DOHH2 (cell line): Measurements from ENCODE around the gene NUP35.
A peak's percentile ranks its signal among the peaks of the same experiment; 100 is the strongest.
"Not testable (repeated sequence)": the region's sequence is repeated elsewhere in the genome, so short reads cannot be mapped to it uniquely, and the experiment has no call there.

Source experiments
- H3F3A ChIP-seq: fragments of 200-600 bp; sonication (generic), shearing (Covaris generic); 2 replicates; pipeline ENCODE4 v1.6.0; 2016; ENCODE audit warnings: antibody characterized with exemption, mild to moderate bottlenecking; ENCODE audit not compliant: control insufficient read depth, insufficient read depth
- H3K27ac ChIP-seq: fragments of 200-600 bp; sonication (generic); 2 replicates; pipeline ENCODE4 v1.5.1; 2014; ENCODE audit warnings: low read depth, mild to moderate bottlenecking, low read length, moderate library complexity
- H3K27me3 ChIP-seq: fragments of 200-600 bp; sonication (generic); 2 replicates; pipeline ENCODE4 v1.6.1; 2014; ENCODE audit warnings: mild to moderate bottlenecking, low read length, mixed read lengths; ENCODE audit not compliant: control insufficient read depth
- H3K36me3 ChIP-seq: fragments of 200-600 bp; sonication (generic); 2 replicates; pipeline ENCODE4 v1.6.1; 2014; ENCODE audit warnings: mild to moderate bottlenecking, low read length, moderate library complexity, mixed read lengths; ENCODE audit not compliant: control insufficient read depth
- H3K4me1 ChIP-seq: fragments of 200-600 bp; sonication (generic); 2 replicates; pipeline ENCODE4 v1.6.1; 2014; ENCODE audit warnings: mild to moderate bottlenecking, low read length, mixed read lengths; ENCODE audit not compliant: control insufficient read depth
- H3K4me2 ChIP-seq: fragments of 200-600 bp; sonication (generic); 2 replicates; pipeline ENCODE4 v1.6.0; 2014; ENCODE audit warnings: mild to moderate bottlenecking, low read length, moderate library complexity
- H3K4me3 ChIP-seq: fragments of 200-600 bp; sonication (generic); 2 replicates; pipeline ENCODE4 v1.5.1; 2014; ENCODE audit warnings: mild to moderate bottlenecking, low read length, mixed read lengths
- H3K79me2 ChIP-seq: fragments of 200-600 bp; sonication (generic); 2 replicates; pipeline ENCODE4 v1.6.1; 2014; ENCODE audit warnings: mild to moderate bottlenecking, low read length, mixed read lengths; ENCODE audit not compliant: control insufficient read depth
- H3K9me2 ChIP-seq: fragments of 200-600 bp; sonication (generic); replicated peaks from 2 replicates; pipeline ENCODE4 v1.6.1; 2014; ENCODE audit warnings: mild to moderate bottlenecking, low read length, mixed read lengths; ENCODE audit not compliant: control insufficient read depth
- H3K9me3 ChIP-seq: fragments of 200-600 bp; sonication (generic); 2 replicates; pipeline ENCODE4 v1.6.1; 2014; ENCODE audit warnings: antibody characterized with exemption, low read length, mixed read lengths; ENCODE audit not compliant: control insufficient read depth, insufficient read depth
- H4K20me1 ChIP-seq: fragments of 200-600 bp; sonication (generic); 2 replicates; pipeline ENCODE4 v1.6.0; 2014; ENCODE audit warnings: low read depth, mild to moderate bottlenecking, antibody characterized with exemption, low read length, moderate library complexity; ENCODE audit not compliant: control insufficient read depth, insufficient read depth
- CTCF ChIP-seq: fragments of 200-600 bp; sonication (generic); IDR thresholded peaks from one replicate; pipeline ENCODE4 v1.5.1; 2014; ENCODE audit warnings: antibody characterized with exemption, mild to moderate bottlenecking, low read depth, low read length; ENCODE audit not compliant: poor library complexity, severe bottlenecking
- EZH2phosphoT487 ChIP-seq: fragments of 200-600 bp; sonication (generic); IDR thresholded peaks from 2 replicates; pipeline ENCODE4 v1.6.1; 2017; ENCODE audit warnings: borderline replicate concordance, mild to moderate bottlenecking, antibody characterized with exemption, low read length, moderate library complexity, mixed read lengths

Gene NUP35

DNA sequence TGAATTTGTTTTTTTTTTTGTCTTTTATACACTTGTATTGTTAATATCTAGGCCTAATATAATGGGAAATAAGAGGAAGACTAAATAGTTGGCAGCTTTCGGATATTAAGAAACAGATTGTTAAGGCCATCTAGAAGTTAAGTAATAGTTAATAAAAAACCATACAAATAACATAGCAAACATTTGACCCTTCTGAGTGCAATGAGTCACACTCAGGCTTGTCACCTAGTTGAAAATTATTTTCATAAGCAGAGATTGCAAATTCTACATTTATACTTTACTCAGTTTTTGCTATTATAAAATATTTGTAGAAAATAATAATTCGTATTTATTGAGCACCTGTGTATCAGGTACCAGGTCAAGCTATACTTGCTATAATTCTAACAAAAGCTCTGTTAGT, 2.4 kb downstream of the NUP35 start:
- Histone ChIP-seq H3K27me3 (no peaks in the 10 kb centered on the region; the same call in 1 of the 2 replicates), H3K79me2 (peaks cover 74% of the 10 kb centered on the region), H3K4me2 (peak overlapping the region; percentile 94), H3K36me3 (peaks cover 66% of the 10 kb centered on the region), H3K9me3 (no peaks in the 10 kb centered on the region), H3K4me3 (peak overlapping the region; percentile 94), H3F3A (peaks cover 4% of the 10 kb centered on the region; the same call in 1 of the 2 replicates), H3K4me1 (peaks cover 29% of the 10 kb centered on the region), H3K9me2 (no peaks in the 10 kb centered on the region), H4K20me1 (peaks cover 5% of the 10 kb centered on the region; the same call in 1 of the 2 replicates), H3K27ac (no peak overlapping the region)
- TF ChIP-seq EZH2phosphoT487 (no peak), CTCF (no peak)

DNA sequence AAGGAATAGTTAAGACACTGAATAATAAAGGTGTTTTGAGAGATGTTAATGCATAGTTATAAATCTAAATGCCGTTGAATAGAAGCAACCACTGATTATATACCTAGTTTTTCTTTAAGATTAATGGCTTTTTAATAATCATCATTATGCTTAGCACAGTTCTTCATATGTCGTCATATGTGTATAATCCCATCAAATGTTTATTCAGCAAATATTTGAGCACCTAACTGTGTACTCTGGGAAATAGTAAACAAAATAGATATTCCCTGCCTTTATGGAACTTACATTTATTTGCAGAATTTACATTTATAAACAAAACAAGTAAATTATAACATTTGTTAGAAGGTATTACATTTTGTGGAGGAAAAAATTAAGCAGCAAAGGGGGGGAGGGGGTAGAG, 9.8 kb downstream of the NUP35 start:
- TF ChIP-seq EZH2phosphoT487 (no peak), CTCF (no peak)
- Histone ChIP-seq H3F3A (no peaks in the 10 kb centered on the region), H4K20me1 (no peaks in the 10 kb centered on the region), H3K27ac (no peak overlapping the region), H3K79me2 (peaks cover 88% of the 10 kb centered on the region), H3K9me3 (no peaks in the 10 kb centered on the region), H3K36me3 (peaks cover 84% of the 10 kb centered on the region), H3K4me3 (no peak overlapping the region), H3K27me3 (no peaks in the 10 kb centered on the region), H3K4me1 (no peaks in the 10 kb centered on the region), H3K4me2 (no peak overlapping the region), H3K9me2 (no peaks in the 10 kb centered on the region)

DNA sequence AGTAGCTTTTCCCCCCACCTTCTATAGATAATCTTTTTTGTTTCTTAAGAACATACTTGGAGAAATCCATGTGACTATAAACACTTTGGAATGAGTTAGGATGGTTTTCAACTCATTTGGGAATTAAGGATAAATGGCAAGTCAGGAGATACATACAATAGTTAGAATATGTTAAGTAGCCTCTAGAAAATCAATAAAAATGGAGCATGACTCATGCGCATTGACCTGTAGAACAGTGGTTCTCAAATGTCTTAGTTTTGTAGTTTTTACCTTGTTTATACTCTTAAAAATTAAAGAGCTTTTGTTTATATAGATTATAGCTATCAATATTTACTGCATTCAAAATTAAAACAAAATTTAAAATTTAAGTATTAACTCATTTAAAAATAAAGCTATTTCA, 24.7 kb downstream of the NUP35 start:
- Histone ChIP-seq H3K9me3 (no peaks in the 10 kb centered on the region), H3K9me2 (no peaks in the 10 kb centered on the region), H4K20me1 (no peaks in the 10 kb centered on the region), H3K36me3 (peaks cover 95% of the 10 kb centered on the region), H3K4me2 (no peak overlapping the region), H3K4me1 (no peaks in the 10 kb centered on the region), H3F3A (no peaks in the 10 kb centered on the region), H3K27ac (no peak overlapping the region), H3K4me3 (no peak overlapping the region), H3K79me2 (peaks cover 80% of the 10 kb centered on the region), H3K27me3 (no peaks in the 10 kb centered on the region)
- no peak for TF ChIP-seq EZH2phosphoT487
- no peak for TF ChIP-seq CTCF

GRCh38 chr2:183149489-183149888, 25.2 kb downstream of the NUP35 start:
- peaks cover 94% of the 10 kb centered on the region for H3K36me3 ChIP-seq
- H3K27me3 ChIP-seq, result no peaks in the 10 kb centered on the region
- H3K4me2 ChIP-seq, result no peak overlapping the region
- no peaks in the 10 kb centered on the region for H3K4me1 ChIP-seq
- H3K4me3 ChIP-seq, result no peak overlapping the region
- no peaks in the 10 kb centered on the region for H3F3A ChIP-seq
- no peaks in the 10 kb centered on the region for H3K9me2 ChIP-seq
- TF ChIP-seq CTCF (no peak), EZH2phosphoT487 (no peak)
- H3K79me2 ChIP-seq, result peaks cover 75% of the 10 kb centered on the region
- H3K9me3 ChIP-seq, result no peaks in the 10 kb centered on the region
- H4K20me1 ChIP-seq, result no peaks in the 10 kb centered on the region
- H3K27ac ChIP-seq, result no peak overlapping the region

GRCh38 chr2:183152280-183152679, 28.0 kb downstream of the NUP35 start:
- peaks cover 48% of the 10 kb centered on the region for H3K79me2 ChIP-seq
- H3K4me1 ChIP-seq, H4K20me1 ChIP-seq, H3K27ac ChIP-seq, H3K27me3 ChIP-seq, H3K9me2 ChIP-seq, H3F3A ChIP-seq, H3K9me3 ChIP-seq, H3K4me2 ChIP-seq, H3K4me3 ChIP-seq: not testable (repeated sequence)
- H3K36me3 ChIP-seq, result peaks cover 89% of the 10 kb centered on the region
